ENCODE measurements around the gene MYRIP.

Gene MYRIP

GRCh38 chr3:40206522-40206921 is 397.1 kb downstream of the MYRIP start:
- H3K27ac ChIP-seq (ENCODE audit: low read depth, low read length): no peak overlapping the region
- TF ChIP-seq EZH2phosphoT487 (conservative IDR thresholded peaks at IDR 0.05; ENCODE audit: low read length): no peak
- TF ChIP-seq, protein P1, sequence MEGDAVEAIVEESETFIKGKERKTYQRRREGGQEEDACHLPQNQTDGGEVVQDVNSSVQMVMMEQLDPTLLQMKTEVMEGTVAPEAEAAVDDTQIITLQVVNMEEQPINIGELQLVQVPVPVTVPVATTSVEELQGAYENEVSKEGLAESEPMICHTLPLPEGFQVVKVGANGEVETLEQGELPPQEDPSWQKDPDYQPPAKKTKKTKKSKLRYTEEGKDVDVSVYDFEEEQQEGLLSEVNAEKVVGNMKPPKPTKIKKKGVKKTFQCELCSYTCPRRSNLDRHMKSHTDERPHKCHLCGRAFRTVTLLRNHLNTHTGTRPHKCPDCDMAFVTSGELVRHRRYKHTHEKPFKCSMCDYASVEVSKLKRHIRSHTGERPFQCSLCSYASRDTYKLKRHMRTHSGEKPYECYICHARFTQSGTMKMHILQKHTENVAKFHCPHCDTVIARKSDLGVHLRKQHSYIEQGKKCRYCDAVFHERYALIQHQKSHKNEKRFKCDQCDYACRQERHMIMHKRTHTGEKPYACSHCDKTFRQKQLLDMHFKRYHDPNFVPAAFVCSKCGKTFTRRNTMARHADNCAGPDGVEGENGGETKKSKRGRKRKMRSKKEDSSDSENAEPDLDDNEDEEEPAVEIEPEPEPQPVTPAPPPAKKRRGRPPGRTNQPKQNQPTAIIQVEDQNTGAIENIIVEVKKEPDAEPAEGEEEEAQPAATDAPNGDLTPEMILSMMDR (IDR thresholded peaks at IDR 0.05; ENCODE audit: insufficient read depth, low read length, poor library complexity, severe bottlenecking): no peak
- H3K79me2 ChIP-seq (ENCODE audit: insufficient read depth, low read length): no peaks in the 10 kb centered on the region
- H3K4me2 ChIP-seq (ENCODE audit: low read depth, low read length, poor library complexity, severe bottlenecking): no peak overlapping the region
- no peaks in the 10 kb centered on the region for H3F3A ChIP-seq (ENCODE audit: insufficient read depth)
- H3K36me3 ChIP-seq (ENCODE audit: low read length): no peaks in the 10 kb centered on the region
- H3K9me2 ChIP-seq (replicated peaks; ENCODE audit: insufficient read depth, low read length): no peaks in the 10 kb centered on the region
- H3K9ac ChIP-seq (ENCODE audit: low read length): no peak overlapping the region
- H3K9me3 ChIP-seq (ENCODE audit: insufficient read depth, low read length): no peaks in the 10 kb centered on the region
- no peak overlapping the region for H2AFZ ChIP-seq (ENCODE audit: low read depth, low read length, severe bottlenecking)
- H4K20me1 ChIP-seq (ENCODE audit: low read depth, low read length): no peaks in the 10 kb centered on the region
- H3K4me3 ChIP-seq (ENCODE audit: insufficient read depth, low read length, poor library complexity, severe bottlenecking): no peak overlapping the region
- no peaks in the 10 kb centered on the region for H3K27me3 ChIP-seq (ENCODE audit: low read length)

- H3K79me2 ChIP-seq (ENCODE audit: insufficient read depth, low read length): no peaks in the 10 kb centered on the region
- H4K20me1 ChIP-seq (ENCODE audit: low read depth, low read length): no peaks in the 10 kb centered on the region
- H3K4me2 ChIP-seq (ENCODE audit: low read depth, low read length, poor library complexity, severe bottlenecking): no peak overlapping the region
- no peaks in the 10 kb centered on the region for H3K9me2 ChIP-seq (replicated peaks; ENCODE audit: insufficient read depth, low read length)
- no peaks in the 10 kb centered on the region for H3K9me3 ChIP-seq (ENCODE audit: insufficient read depth, low read length)
- TF ChIP-seq, protein P1 (IDR thresholded peaks at IDR 0.05; ENCODE audit: insufficient read depth, low read length, poor library complexity, severe bottlenecking): no peak
- no peak for TF ChIP-seq EZH2phosphoT487 (conservative IDR thresholded peaks at IDR 0.05; ENCODE audit: low read length)
- no peaks in the 10 kb centered on the region for H3F3A ChIP-seq (ENCODE audit: insufficient read depth)
- no peak overlapping the region for H3K9ac ChIP-seq (ENCODE audit: low read length)
- no peak overlapping the region for H2AFZ ChIP-seq (ENCODE audit: low read depth, low read length, severe bottlenecking)
- H3K27ac ChIP-seq (ENCODE audit: low read depth, low read length): no peak overlapping the region
- H3K27me3 ChIP-seq (ENCODE audit: low read length): no peaks in the 10 kb centered on the region
- H3K4me3 ChIP-seq (ENCODE audit: insufficient read depth, low read length, poor library complexity, severe bottlenecking): no peak overlapping the region
- H3K36me3 ChIP-seq (ENCODE audit: low read length): no peaks in the 10 kb centered on the region
These were observed 398.4 kb downstream of the MYRIP start for GRCh38 chr3:40207796-40208195.

GRCh38 chr3:40208251-40208650 is 398.8 kb downstream of the MYRIP start:
- Histone ChIP-seq H3K79me2 (ENCODE audit: insufficient read depth, low read length) (no peaks in the 10 kb centered on the region), H3K9ac (ENCODE audit: low read length) (no peak overlapping the region), H3K27me3 (ENCODE audit: low read length) (no peaks in the 10 kb centered on the region), H2AFZ (ENCODE audit: low read depth, low read length, severe bottlenecking) (no peak overlapping the region), H3K9me2 (replicated peaks; ENCODE audit: insufficient read depth, low read length) (no peaks in the 10 kb centered on the region), H3K4me2 (ENCODE audit: low read depth, low read length, poor library complexity, severe bottlenecking) (no peak overlapping the region), H3K4me3 (ENCODE audit: insufficient read depth, low read length, poor library complexity, severe bottlenecking) (no peak overlapping the region), H3K27ac (ENCODE audit: low read depth, low read length) (no peak overlapping the region), H3K36me3 (ENCODE audit: low read length) (no peaks in the 10 kb centered on the region), H3F3A (ENCODE audit: insufficient read depth) (no peaks in the 10 kb centered on the region), H4K20me1 (ENCODE audit: low read depth, low read length) (no peaks in the 10 kb centered on the region), H3K9me3 (ENCODE audit: insufficient read depth, low read length) (no peaks in the 10 kb centered on the region)
- no peak for TF ChIP-seq EZH2phosphoT487 (conservative IDR thresholded peaks at IDR 0.05; ENCODE audit: low read length)
- TF ChIP-seq, protein P1 (IDR thresholded peaks at IDR 0.05; ENCODE audit: insufficient read depth, low read length, poor library complexity, severe bottlenecking): no peak

All from SU-DHL-6 (cell line).